Fibroblast of skin of scalp (primary cell): ENCODE data around the gene SRGAP2B.
"Not testable (repeated sequence)": the region's sequence is repeated elsewhere in the genome, so short reads cannot be mapped to it uniquely, and the experiment has no call there.

ENCODE experiments used
- DNase-seq: peaks from one replicate; pipeline ENCODE4 v3.0.0-alpha.2; 2013

Gene SRGAP2B

GRCh38 chr1:144940054-144940453, 155.1 kb downstream of the SRGAP2B start:
- not testable (repeated sequence) for DNase-seq

- DNase-seq = not testable (repeated sequence)
Observed at GRCh38 chr1:144938627-144939026, 156.5 kb downstream of the SRGAP2B start.

- not testable (repeated sequence) for DNase-seq
Observed at GRCh38 chr1:144936186-144936732, 158.9 kb downstream of the SRGAP2B start.

- not testable (repeated sequence) for DNase-seq
Observed at GRCh38 chr1:144935310-144935709, 159.8 kb downstream of the SRGAP2B start.

- not testable (repeated sequence) for DNase-seq
Observed at GRCh38 chr1:144933014-144933413, 162.1 kb downstream of the SRGAP2B start.

GRCh38 chr1:144932153-144932552, 163.0 kb downstream of the SRGAP2B start:
- peak; percentile 69 for DNase-seq

- DNase-seq = not testable (repeated sequence)
Observed at GRCh38 chr1:144931553-144931952, 163.6 kb downstream of the SRGAP2B start.

GRCh38 chr1:144930085-144930777, 164.9 kb downstream of the SRGAP2B start:
- DNase-seq = not testable (repeated sequence)

- not testable (repeated sequence) for DNase-seq
Observed at GRCh38 chr1:144927292-144927691, 167.8 kb downstream of the SRGAP2B start.

- DNase-seq = not testable (repeated sequence)
Observed at GRCh38 chr1:144923640-144924039, 171.5 kb downstream of the SRGAP2B start.

GRCh38 chr1:144922785-144923184, 172.3 kb downstream of the SRGAP2B start:
- DNase-seq = peak; percentile 16

GRCh38 chr1:144919106-144919505, 176.0 kb downstream of the SRGAP2B start:
- DNase-seq = not testable (repeated sequence)

GRCh38 chr1:144918027-144918603, 177.0 kb downstream of the SRGAP2B start:
- not testable (repeated sequence) for DNase-seq

- not testable (repeated sequence) for DNase-seq
Observed at GRCh38 chr1:144917154-144918026, 177.7 kb downstream of the SRGAP2B start.

GRCh38 chr1:144913977-144914734, 181.0 kb downstream of the SRGAP2B start:
- not testable (repeated sequence) for DNase-seq

- not testable (repeated sequence) for DNase-seq
Observed at GRCh38 chr1:144913458-144913857, 181.7 kb downstream of the SRGAP2B start.

GRCh38 chr1:144910729-144911128, 184.4 kb downstream of the SRGAP2B start:
- not testable (repeated sequence) for DNase-seq

- DNase-seq = not testable (repeated sequence)
Observed at GRCh38 chr1:144900841-144901240, 194.3 kb downstream of the SRGAP2B start.

GRCh38 chr1:144894454-144895201, 200.5 kb downstream of the SRGAP2B start:
- DNase-seq = not testable (repeated sequence)

GRCh38 chr1:144893710-144894438, 201.3 kb downstream of the SRGAP2B start:
- not testable (repeated sequence) for DNase-seq
